ENCODE data around the gene MIS18A. TPM values are rescaled to one million over a fixed set of nuclear protein-coding genes. Genes with fewer than 3 reads are reported as not detected.

MIS18A gene, protein sequence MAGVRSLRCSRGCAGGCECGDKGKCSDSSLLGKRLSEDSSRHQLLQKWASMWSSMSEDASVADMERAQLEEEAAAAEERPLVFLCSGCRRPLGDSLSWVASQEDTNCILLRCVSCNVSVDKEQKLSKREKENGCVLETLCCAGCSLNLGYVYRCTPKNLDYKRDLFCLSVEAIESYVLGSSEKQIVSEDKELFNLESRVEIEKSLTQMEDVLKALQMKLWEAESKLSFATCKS
- total RNA-seq: 10 to 100 TPM; 27.6 to 29.7 TPM
- 10.7 TPM for polyA plus RNA-seq

- H3K4me1 Mint-ChIP-seq: peaks cover 24 to 29% (median 28%) of the 10 kb centered on the region in 3 donors
- H3K36me3 Mint-ChIP-seq: peaks cover 0 to 16% (median 5%) of the 10 kb centered on the region in 3 donors
- ChIA-PET CTCF (interaction anchor here (0.7 to 1.2 kb wide), 4 partner anchors 9 to 290 kb away, joined by 3 to 4 read pairs (median 3); no protein-coding TSS in a partner anchor), POLR2A (interaction anchor here (1.4 to 1.5 kb wide), 2 partner anchors 333 to 493 kb away, joined by 3 read pairs; partner anchors contain the start of genes CFAP298 and PAXBP1)
- Histone ChIP-seq H3K27me3 (ENCODE audit: insufficient read depth, low read length, poor library complexity, severe bottlenecking) (no peaks in the 10 kb centered on the region), H3K27ac (ENCODE audit: low read depth, low read length) (peak within 1 kb of the TSS; percentile 65), H3K36me3 (ENCODE audit: insufficient read depth, low read length) (no peaks in the 10 kb centered on the region), H3K9me3 (ENCODE audit: low read length) (no peaks in the 10 kb centered on the region), H3K4me3 (ENCODE audit: low read length) (peak within 1 kb of the TSS; percentile 69), H3K4me1 (ENCODE audit: insufficient read depth, low read length) (peaks cover 18% of the 10 kb centered on the region)
- H3K27ac Mint-ChIP-seq: peak within 1 kb of the TSS; percentile 93 to 98 (median 96)
- peaks cover 0 to 7% of the 10 kb centered on the region in 2 donors for H3K27me3 Mint-ChIP-seq
- DNase-seq: peak; percentile 94 to 97 (median 95)
- H3K9me3 Mint-ChIP-seq: no peaks in the 10 kb centered on the region
- H3K4me3 Mint-ChIP-seq: peak within 1 kb of the TSS; percentile 98 to 100 (median 99)
Observed at GRCh38 chr21:32278518-32279376, at the start of gene MIS18A. Gene MIS18A (minus strand): TSS chr21:32279049. CDS start chr21:32279014, 35 bp downstream.

GRCh38 chr21:32328595-32328994 is 49.7 kb upstream of the MIS18A start:
- H3K27ac Mint-ChIP-seq: peak overlapping the region in 1 of 8 donors; percentile 75
- H3K4me1 Mint-ChIP-seq: peaks cover 0 to 2% (median 0%) of the 10 kb centered on the region in 3 donors
- H3K9me3 ChIP-seq (ENCODE audit: low read length): no peaks in the 10 kb centered on the region
- ChIA-PET CTCF (no interaction called here), POLR2A (no interaction called here)
- H3K4me3 ChIP-seq (ENCODE audit: low read length): no peak overlapping the region
- no peak overlapping the region for H3K27ac ChIP-seq (ENCODE audit: low read depth, low read length)
- peaks cover 31% of the 10 kb centered on the region for H3K36me3 ChIP-seq (ENCODE audit: insufficient read depth, low read length)
- no peaks in the 10 kb centered on the region for H3K27me3 Mint-ChIP-seq
- no peaks in the 10 kb centered on the region for H3K9me3 Mint-ChIP-seq
- no peak for DNase-seq
- no peaks in the 10 kb centered on the region for H3K4me1 ChIP-seq (ENCODE audit: insufficient read depth, low read length)
- no peaks in the 10 kb centered on the region for H3K27me3 ChIP-seq (ENCODE audit: insufficient read depth, low read length, poor library complexity, severe bottlenecking)
- H3K4me3 Mint-ChIP-seq: no peak overlapping the region
- H3K36me3 Mint-ChIP-seq: peaks cover 29 to 97% (median 47%) of the 10 kb centered on the region in 3 donors

- Mint-ChIP-seq H3K27ac (no peak overlapping the region), H3K4me3 (no peak overlapping the region), H3K27me3 (peaks cover 0 to 2% of the 10 kb centered on the region in 2 donors), H3K36me3 (peaks cover 23 to 97% (median 45%) of the 10 kb centered on the region in 3 donors), H3K9me3 (no peaks in the 10 kb centered on the region), H3K4me1 (peaks cover 0 to 2% (median 0%) of the 10 kb centered on the region in 3 donors)
- ChIA-PET CTCF (no interaction called here), POLR2A (no interaction called here)
- no peak overlapping the region for H3K4me3 ChIP-seq (ENCODE audit: low read length)
- no peaks in the 10 kb centered on the region for H3K27me3 ChIP-seq (ENCODE audit: insufficient read depth, low read length, poor library complexity, severe bottlenecking)
- no peak overlapping the region for H3K27ac ChIP-seq (ENCODE audit: low read depth, low read length)
- no peaks in the 10 kb centered on the region for H3K4me1 ChIP-seq (ENCODE audit: insufficient read depth, low read length)
- peaks cover 41% of the 10 kb centered on the region for H3K36me3 ChIP-seq (ENCODE audit: insufficient read depth, low read length)
- no peak for DNase-seq
- no peaks in the 10 kb centered on the region for H3K9me3 ChIP-seq (ENCODE audit: low read length)
Observed at GRCh38 chr21:32325706-32326105, 46.9 kb upstream of the MIS18A start.

GRCh38 chr21:32322676-32323075 is 43.8 kb upstream of the MIS18A start:
- Mint-ChIP-seq H3K9me3 (no peaks in the 10 kb centered on the region), H3K4me3 (no peak overlapping the region), H3K4me1 (peaks cover 0 to under 1% (median 0%) of the 10 kb centered on the region in 3 donors), H3K36me3 (peaks cover 29 to 99% (median 45%) of the 10 kb centered on the region in 3 donors), H3K27ac (peak overlapping the region in 2 of 8 donors; percentile 70 to 88), H3K27me3 (peaks cover 0 to 2% of the 10 kb centered on the region in 2 donors)
- Histone ChIP-seq H3K9me3 (ENCODE audit: low read length) (no peaks in the 10 kb centered on the region), H3K36me3 (ENCODE audit: insufficient read depth, low read length) (peaks cover 56% of the 10 kb centered on the region), H3K27me3 (ENCODE audit: insufficient read depth, low read length, poor library complexity, severe bottlenecking) (no peaks in the 10 kb centered on the region), H3K4me1 (ENCODE audit: insufficient read depth, low read length) (no peaks in the 10 kb centered on the region), H3K4me3 (ENCODE audit: low read length) (no peak overlapping the region), H3K27ac (ENCODE audit: low read depth, low read length) (no peak overlapping the region)
- no peak for DNase-seq
- POLR2A ChIA-PET: no interaction called here
- CTCF ChIA-PET: interaction anchor here (1.5 to 1.7 kb wide), 2 partner anchors 13 to 15 kb away, joined by 3 read pairs; no protein-coding TSS in a partner anchor

GRCh38 chr21:32322103-32322502 is 43.3 kb upstream of the MIS18A start:
- no peaks in the 10 kb centered on the region for H3K27me3 ChIP-seq (ENCODE audit: insufficient read depth, low read length, poor library complexity, severe bottlenecking)
- no peak overlapping the region for H3K27ac ChIP-seq (ENCODE audit: low read depth, low read length)
- H3K27ac Mint-ChIP-seq: no peak overlapping the region
- H3K9me3 Mint-ChIP-seq: no peaks in the 10 kb centered on the region
- no peak for DNase-seq
- ChIA-PET CTCF (interaction anchor here (1.5 kb wide), 1 partner anchor 15 kb away, joined by 3 read pairs; no protein-coding TSS in a partner anchor), POLR2A (no interaction called here)
- no peaks in the 10 kb centered on the region for H3K9me3 ChIP-seq (ENCODE audit: low read length)
- H3K4me1 ChIP-seq (ENCODE audit: insufficient read depth, low read length): no peaks in the 10 kb centered on the region
- H3K36me3 Mint-ChIP-seq: peaks cover 25 to 99% (median 46%) of the 10 kb centered on the region in 3 donors
- peaks cover 0 to 2% of the 10 kb centered on the region in 2 donors for H3K27me3 Mint-ChIP-seq
- H3K4me3 Mint-ChIP-seq: no peak overlapping the region
- H3K4me3 ChIP-seq (ENCODE audit: low read length): no peak overlapping the region
- H3K4me1 Mint-ChIP-seq: no peaks in the 10 kb centered on the region
- peaks cover 60% of the 10 kb centered on the region for H3K36me3 ChIP-seq (ENCODE audit: insufficient read depth, low read length)

- Histone ChIP-seq H3K4me3 (ENCODE audit: low read length) (no peak overlapping the region), H3K36me3 (ENCODE audit: insufficient read depth, low read length) (peaks cover 63% of the 10 kb centered on the region), H3K9me3 (ENCODE audit: low read length) (no peaks in the 10 kb centered on the region), H3K27ac (ENCODE audit: low read depth, low read length) (no peak overlapping the region), H3K27me3 (ENCODE audit: insufficient read depth, low read length, poor library complexity, severe bottlenecking) (no peaks in the 10 kb centered on the region), H3K4me1 (ENCODE audit: insufficient read depth, low read length) (no peaks in the 10 kb centered on the region)
- no peaks in the 10 kb centered on the region for H3K4me1 Mint-ChIP-seq
- H3K27me3 Mint-ChIP-seq: peaks cover 0 to 2% of the 10 kb centered on the region in 2 donors
- H3K9me3 Mint-ChIP-seq: no peaks in the 10 kb centered on the region
- ChIA-PET POLR2A (no interaction called here), CTCF (no interaction called here)
- peaks cover 19 to 99% (median 42%) of the 10 kb centered on the region in 3 donors for H3K36me3 Mint-ChIP-seq
- no peak overlapping the region for H3K4me3 Mint-ChIP-seq
- peak overlapping the region in 1 of 8 donors; percentile 46 for H3K27ac Mint-ChIP-seq
- no peak for DNase-seq
Observed at GRCh38 chr21:32321480-32321879, 42.6 kb upstream of the MIS18A start.

DNA sequence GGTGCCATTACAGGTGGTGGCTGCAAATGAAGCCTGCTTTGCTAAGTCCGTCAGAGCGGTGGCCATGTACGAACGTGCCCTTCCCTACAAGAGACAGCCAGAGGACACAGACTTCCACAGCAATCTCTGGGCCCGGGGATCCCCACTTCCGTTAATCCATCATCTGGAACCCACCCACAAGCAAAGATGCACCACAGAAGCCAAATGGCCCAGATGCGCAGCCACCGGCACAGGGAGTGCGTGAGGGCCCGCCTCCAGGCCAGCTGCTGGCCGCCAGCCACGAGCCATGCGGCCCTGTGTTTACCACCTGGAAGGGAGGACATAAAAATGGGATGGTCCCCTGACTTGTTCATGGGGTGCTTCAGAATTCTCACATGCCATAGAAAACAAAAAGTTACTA is 41.9 kb upstream of the MIS18A start:
- H3K27ac Mint-ChIP-seq: no peak overlapping the region
- H3K9me3 ChIP-seq (ENCODE audit: low read length): no peaks in the 10 kb centered on the region

DNA sequence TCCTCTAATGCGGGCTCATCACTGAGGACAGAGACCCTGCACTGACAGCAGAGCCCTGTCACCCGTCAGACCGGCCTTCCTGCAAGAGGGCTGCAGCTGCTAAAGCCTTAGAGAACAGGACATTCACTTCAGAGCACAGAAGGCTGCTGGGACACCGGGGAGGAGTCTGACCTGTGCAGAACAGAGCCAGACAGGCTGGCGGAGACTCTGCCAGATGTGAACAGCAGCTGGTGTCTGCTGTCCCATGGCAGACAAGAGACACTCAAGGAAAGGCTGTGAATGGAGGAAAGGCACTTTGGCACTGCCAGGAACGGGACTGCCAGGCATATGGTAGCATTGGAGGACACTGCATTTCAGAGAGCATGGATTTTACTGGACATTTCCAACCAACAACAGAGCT is 41.2 kb upstream of the MIS18A start:
- DNase-seq: no peak
- Mint-ChIP-seq H3K4me1 (no peaks in the 10 kb centered on the region), H3K27me3 (peaks cover 0 to 2% of the 10 kb centered on the region in 2 donors), H3K9me3 (no peaks in the 10 kb centered on the region), H3K4me3 (peak overlapping the region in 1 of 7 donors; percentile 72), H3K27ac (no peak overlapping the region), H3K36me3 (peaks cover 13 to 96% (median 34%) of the 10 kb centered on the region in 3 donors)
- H3K27me3 ChIP-seq (ENCODE audit: insufficient read depth, low read length, poor library complexity, severe bottlenecking): no peaks in the 10 kb centered on the region
- ChIA-PET POLR2A (no interaction called here), CTCF (no interaction called here)
- no peak overlapping the region for H3K4me3 ChIP-seq (ENCODE audit: low read length)
- H3K36me3 ChIP-seq (ENCODE audit: insufficient read depth, low read length): peaks cover 70% of the 10 kb centered on the region
- H3K4me1 ChIP-seq (ENCODE audit: insufficient read depth, low read length): no peaks in the 10 kb centered on the region
- no peaks in the 10 kb centered on the region for H3K9me3 ChIP-seq (ENCODE audit: low read length)
- no peak overlapping the region for H3K27ac ChIP-seq (ENCODE audit: low read depth, low read length)

More for the DNA sequence above, 41.9 kb upstream of the MIS18A start:
- Mint-ChIP-seq H3K36me3 (peaks cover 17 to 99% (median 40%) of the 10 kb centered on the region in 3 donors), H3K4me3 (no peak overlapping the region), H3K4me1 (no peaks in the 10 kb centered on the region), H3K9me3 (no peaks in the 10 kb centered on the region), H3K27me3 (peaks cover 0 to 2% of the 10 kb centered on the region in 2 donors)
- POLR2A ChIA-PET: no interaction called here
- CTCF ChIA-PET: no interaction called here
- H3K27ac ChIP-seq (ENCODE audit: low read depth, low read length): no peak overlapping the region
- H3K27me3 ChIP-seq (ENCODE audit: insufficient read depth, low read length, poor library complexity, severe bottlenecking): no peaks in the 10 kb centered on the region
- DNase-seq: no peak
- peaks cover 67% of the 10 kb centered on the region for H3K36me3 ChIP-seq (ENCODE audit: insufficient read depth, low read length)
- no peaks in the 10 kb centered on the region for H3K4me1 ChIP-seq (ENCODE audit: insufficient read depth, low read length)
- no peak overlapping the region for H3K4me3 ChIP-seq (ENCODE audit: low read length)

Data from CD8-positive, alpha-beta memory T cell (primary cell).